ENCODE data around the gene NT5C.
"Not testable (repeated sequence)": the region's sequence is repeated elsewhere in the genome, so short reads cannot be mapped to it uniquely, and the experiment has no call there.

Gene NT5C

DNA sequence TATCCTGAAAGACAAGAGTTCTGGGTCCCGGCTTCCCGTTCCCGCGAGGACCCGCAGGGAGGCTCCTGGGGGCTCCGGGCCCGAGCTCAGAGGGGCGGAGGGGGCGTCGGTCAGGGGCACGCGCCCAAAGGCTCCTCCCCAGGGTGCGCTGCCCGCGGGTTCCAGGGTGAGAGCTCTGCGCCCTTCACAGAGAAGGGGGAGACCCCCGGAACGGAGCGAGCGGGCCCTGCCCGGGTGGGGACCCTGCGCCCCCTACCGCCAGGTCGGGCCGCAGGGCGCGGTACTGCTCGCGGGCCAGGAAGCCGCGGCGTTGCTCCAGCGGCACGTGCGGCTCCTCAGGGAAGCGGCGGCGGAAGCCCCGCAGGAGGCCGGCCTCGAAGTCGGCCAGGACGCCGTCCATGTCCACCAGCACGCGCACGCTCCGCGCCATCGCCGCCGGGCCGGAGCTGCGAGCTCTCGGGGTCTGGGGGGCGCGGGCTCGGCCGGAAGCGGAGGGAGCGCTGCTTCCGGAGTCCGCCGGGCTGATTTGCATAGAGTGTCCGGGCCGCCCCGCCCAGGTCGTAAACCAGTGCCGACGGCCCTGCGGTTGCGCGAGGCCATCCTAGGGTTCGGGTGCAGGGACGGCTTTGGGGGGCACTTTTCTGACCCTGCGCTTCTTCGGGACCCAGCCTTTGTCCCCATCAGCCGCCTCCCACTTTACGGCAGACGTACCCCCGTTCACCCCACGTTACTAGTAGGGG lies at the start of gene NT5C:
NT5C (minus strand) TSS at position 465 of the 740 bp plus-strand sequence; CDS start at position 430, 35 bp downstream.
- FAIRE-seq = no peak

DNA sequence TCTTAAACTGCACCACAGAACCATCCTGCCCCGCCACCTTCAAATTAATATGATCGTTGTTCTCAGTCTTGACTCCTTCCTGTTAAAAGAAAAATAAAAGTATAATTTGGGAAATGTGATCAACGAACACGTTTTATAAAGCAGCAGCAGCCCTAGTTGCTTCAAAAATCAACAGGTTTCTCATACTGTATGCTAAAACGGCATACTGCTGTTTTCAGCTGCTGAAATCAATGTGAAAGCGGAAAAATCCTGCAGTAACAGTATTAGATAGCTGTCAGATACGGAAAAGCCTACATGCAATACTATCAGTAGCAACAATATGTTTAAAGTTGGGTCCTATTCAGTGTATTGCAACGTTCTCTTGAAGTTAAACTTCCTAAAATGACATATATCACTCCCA lies 49.6 kb upstream of the NT5C start:
- no peak for FAIRE-seq

- no peak for FAIRE-seq
Observed at GRCh38 chr17:75178453-75178852, 46.9 kb upstream of the NT5C start.

DNA sequence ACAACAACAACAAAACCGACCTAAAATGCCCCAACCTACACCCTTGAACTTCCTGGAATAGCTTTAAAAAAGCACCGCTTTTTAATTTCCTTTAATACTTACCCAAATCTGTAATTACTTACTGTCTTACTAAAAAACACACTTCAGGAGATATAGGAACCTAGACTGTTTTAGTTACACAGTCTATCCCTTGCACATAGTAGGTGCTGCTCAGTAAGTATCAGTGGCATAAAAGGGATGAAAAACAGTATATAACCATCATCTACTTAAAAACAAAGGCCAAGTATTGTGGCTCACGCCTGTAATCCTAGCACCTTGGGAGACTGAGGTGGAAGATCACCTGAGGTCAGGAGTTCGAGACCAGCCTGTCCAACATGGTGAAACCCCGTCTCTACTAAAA lies 45.1 kb upstream of the NT5C start:
- no peak for FAIRE-seq

- no peak for FAIRE-seq
Observed at GRCh38 chr17:75174996-75175395, 43.5 kb upstream of the NT5C start.

DNA sequence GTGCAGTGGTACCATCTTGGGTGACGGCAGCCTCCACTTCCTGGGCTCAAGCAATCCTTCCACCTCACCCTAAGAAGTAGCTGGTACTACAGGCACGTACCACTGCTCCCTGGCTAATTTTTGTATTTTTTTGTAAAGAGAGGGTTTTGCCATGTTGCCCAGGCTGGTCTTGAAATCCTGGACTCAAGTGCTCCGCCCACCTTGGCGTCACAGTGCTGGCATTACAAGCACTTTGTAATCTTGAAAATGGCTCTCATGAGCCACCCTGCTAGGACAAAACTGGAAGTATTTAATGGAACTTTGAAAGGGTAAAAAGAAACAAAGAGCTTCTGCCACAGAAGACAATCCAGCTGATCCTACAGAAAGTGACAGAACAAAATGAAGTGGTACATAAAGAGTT lies 42.0 kb upstream of the NT5C start:
- no peak for FAIRE-seq

GRCh38 chr17:75168998-75169397 lies 37.5 kb upstream of the NT5C start:
- no peak for FAIRE-seq

GRCh38 chr17:75164606-75165005 lies 33.1 kb upstream of the NT5C start:
- not testable (repeated sequence) for FAIRE-seq

DNA sequence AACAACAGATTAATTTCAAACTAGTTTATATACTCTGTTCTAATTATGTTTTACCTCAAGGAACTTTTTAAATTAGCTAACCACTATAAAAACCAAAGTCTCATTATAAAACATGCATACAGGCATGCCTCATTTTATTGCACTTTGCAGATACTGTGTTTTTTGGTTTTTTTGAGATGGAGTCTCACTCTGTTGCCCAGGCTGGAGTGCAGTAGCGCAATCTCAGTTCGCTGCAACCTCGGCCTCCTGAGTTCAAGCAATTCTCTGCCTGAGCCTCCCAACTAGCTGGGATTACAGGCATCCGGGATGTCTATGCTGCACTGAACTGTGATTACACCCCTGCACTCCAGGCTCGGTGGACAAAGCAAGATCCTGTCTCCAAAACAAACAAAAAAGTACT lies 31.5 kb upstream of the NT5C start:
- FAIRE-seq = no peak

DNA sequence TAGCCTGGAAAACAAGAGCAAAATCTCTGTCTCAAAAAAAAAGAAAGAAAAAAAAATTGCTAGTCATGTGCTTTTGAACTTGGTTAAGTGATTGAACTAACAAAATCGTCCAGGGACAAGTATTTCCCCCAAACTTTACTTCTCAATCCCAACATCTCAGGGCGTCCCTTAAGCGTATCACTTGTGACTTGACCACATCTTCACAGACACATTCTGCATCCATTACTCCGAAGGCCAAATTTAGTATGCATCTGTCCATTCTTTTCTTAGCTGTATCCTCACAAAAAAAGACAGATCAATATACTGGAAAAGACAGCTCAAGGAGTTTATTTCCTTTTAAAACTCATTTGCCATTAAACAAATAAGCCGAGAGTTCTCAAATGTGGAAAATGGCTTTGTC lies 28.7 kb upstream of the NT5C start:
- FAIRE-seq = no peak

GRCh38 chr17:75159196-75160031 lies 27.9 kb upstream of the NT5C start:
- FAIRE-seq = no peak

DNA sequence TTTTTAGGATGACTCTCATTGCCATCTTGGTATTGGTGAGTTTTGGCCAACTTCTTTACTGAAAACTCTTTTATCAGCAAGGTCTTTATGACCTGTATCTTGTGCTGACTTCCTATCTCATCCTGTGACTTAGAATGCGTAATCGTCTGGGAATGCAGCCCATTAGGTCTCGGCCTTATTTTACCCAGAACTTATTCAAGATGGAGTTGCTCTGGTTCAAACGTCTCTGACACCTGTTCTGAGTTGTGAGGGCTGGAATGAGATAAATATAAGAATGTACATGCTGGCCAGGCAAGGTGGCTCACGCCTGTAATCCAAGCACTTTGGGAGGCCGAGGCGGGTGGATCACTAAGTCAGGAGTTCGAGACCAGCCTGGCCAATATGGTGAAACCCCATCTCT lies 26.9 kb upstream of the NT5C start:
- not testable (repeated sequence) for FAIRE-seq

- no peak for FAIRE-seq
Observed at GRCh38 chr17:75155191-75155601, 23.7 kb upstream of the NT5C start.

GRCh38 chr17:75154195-75155106 lies 22.9 kb upstream of the NT5C start, which contains the start of gene JPT1:
Gene JPT1, minus strand, starts transcription at chr17:75154512. Its CDS starts 115 bp downstream, at chr17:75154397.
- no peak for FAIRE-seq

DNA sequence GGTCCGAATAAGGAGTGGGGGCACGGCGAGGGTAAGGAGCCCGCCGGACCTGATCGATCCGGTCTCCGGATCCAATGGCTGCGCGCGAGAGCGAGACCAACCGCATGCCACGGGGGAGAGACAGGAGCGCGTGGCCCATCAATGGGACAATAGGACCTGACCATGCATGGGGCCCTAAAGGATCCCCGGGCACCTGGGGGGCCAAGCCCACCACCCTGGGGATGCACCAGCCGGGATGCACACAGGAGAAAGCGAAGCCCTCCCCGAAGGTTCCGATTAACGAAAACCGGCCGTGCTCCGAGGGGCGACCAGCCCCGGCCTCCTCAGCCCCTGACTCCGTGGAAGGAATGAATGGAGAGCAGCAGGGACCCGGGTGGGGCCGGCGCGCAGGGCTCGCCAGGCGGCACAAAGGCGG lies 22.2 kb upstream of the NT5C start:
- FAIRE-seq = no peak

- FAIRE-seq = no peak
Observed at GRCh38 chr17:75152922-75153779, 21.6 kb upstream of the NT5C start.

DNA sequence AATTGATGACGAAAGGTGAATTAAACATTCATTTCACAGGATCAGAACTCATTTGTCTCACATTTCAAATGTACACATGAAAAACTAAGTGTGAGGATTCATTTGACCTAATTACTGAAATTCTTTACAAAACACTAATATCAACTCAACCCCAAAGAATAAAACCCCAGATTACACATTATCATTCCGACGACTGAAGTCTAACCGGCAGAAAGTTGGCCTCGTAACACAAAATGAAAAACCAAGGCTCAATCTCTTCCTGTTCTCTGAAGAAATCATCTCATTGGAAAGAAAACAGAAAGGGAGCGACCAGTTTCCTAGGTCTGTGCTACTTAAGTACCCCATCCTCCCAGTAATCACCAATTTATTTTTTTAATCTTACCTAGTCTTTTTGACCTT lies 21.0 kb upstream of the NT5C start:
- no peak for FAIRE-seq

DNA sequence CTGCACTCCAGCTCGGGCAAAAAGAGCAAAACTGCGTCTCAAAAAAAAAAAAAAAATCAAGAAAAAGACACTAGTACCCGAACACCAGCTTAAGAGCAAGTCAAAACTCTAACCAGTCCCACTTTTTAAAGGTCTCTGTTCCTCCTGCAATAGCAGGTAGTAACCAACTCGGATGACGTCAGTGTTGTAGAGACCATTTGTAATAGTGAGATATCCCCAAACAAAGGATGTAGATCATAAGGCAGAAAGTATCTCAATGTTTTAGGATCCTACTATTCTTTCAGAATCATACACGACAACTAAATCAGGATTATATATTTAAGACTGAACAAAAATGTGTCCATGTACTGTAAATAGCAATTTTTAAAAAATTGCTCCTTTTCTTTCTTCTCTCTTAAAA lies 20.4 kb upstream of the NT5C start:
- FAIRE-seq = no peak

DNA sequence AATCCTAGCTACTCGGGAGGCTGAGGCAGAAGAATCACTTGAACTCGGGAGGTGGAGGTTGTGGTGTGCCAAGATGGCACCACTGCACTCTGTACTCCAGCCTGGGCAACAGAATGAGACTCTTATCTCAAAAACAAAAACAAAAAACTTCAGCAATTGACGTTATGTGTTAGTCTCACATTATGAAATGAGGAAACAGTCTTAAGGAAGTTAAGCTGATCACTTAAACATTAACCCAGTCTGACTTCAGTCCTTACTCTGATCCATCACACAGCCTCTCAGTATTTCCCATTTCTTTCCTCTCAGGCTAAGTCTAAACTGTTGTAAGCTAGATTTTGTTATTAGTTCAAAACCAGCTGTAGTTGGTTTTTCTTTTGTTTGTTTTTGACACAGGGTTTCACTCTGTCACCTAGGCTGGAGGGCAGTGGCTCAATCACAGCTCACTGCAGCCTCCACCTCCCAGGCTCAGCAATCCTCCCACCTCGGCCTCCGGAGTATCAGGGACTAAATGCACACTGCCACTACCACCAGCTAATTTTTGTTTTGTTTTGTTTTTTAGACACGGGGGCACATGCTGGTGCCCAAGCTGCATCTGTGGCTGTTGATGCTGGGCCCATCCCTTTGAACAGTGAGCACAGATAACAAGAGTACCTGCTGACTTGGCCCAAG lies 16.5 kb upstream of the NT5C start:
- FAIRE-seq = no peak

DNA sequence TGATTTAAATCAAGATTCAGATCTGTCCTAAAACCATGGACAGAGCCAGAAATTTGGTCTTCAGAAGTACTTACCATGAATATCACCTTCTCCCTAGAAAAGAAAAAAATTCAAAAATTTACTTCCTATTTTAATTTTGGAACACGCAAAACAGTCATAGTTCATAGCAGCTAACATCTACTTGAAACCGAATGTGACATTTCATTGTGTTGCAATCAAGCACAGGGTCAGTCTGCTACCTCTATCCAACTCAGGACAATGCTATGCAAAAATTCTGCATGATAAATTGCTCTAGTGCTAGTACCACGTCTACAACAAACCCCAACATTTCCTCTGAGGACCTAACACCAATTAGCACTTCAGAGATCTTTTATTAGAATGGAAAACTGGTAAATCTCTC lies 15.1 kb upstream of the NT5C start:
- FAIRE-seq = no peak

DNA sequence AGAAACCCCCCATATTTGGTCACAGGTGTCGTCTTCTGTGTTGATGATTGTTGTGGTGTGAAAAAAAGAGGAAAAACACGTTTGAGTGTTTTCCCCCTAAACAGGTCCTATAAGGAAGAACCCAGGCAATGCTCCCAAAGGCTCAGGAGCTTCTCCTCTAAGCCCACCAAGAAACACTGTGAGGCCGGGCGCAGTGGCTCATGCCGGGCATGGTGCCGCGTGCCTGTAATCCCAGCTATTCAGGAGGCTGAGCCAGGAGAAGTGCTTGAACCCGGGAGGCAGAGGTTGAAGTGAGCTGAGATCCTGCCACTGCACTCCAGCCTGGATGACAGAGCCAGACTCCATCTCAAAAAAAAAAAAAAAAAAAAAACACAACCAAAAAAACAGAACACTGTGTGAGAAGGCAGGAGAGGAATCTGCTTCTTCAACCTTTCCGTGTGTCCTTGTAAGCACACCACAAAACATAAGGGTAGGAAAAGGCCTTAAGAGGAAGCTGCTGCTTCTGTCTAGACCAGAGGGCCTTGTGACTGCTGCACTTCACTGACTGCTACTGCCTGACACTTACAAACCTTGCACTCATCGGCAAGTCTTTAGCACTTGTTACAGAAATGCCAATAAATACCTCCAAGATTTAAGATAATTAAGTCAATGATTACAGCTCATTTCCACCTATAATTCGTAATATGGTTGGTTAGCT lies 13.4 kb upstream of the NT5C start:
- no peak for FAIRE-seq
